Measurements from ENCODE around the gene SV2C. TPM values are rescaled to one million over a fixed set of nuclear protein-coding genes. Genes with fewer than 3 reads are reported as not detected.

Gene SV2C
- total RNA-seq, 1 experiment from 2014 or later: not detected

DNA sequence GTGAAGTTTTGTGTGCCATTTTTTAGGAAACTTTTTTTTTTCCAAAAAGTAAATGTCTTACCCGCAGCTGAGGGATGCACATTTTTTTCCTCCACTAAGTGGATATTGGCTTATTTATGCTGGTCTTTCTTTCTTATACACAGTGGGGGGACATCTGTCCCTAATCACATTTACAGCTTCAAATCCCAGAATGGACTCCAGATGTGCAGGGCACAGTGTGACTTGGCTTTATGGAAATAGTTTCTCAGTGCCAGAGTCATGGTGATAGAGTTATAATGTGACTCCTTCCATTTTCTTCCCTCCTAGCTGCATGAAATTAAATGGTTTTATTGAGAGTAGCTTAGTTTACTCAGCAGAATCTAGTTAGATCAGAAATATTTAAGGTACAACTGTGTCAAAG, 66.5 kb downstream of the SV2C start:
- no peaks in the 10 kb centered on the region for H3K36me3 Mint-ChIP-seq (ENCODE audit: insufficient read depth, unreplicated experiment)
- POLR2A ChIA-PET: no interaction called here
- H3K9me3 Mint-ChIP-seq (ENCODE audit: unreplicated experiment): no peaks in the 10 kb centered on the region
- no peaks in the 10 kb centered on the region for H3K4me1 Mint-ChIP-seq (ENCODE audit: insufficient read depth, unreplicated experiment)
- intact Hi-C loops (cut with micrococcal nuclease): no loop called here
- CTCF ChIA-PET: no interaction called here
- DNase-seq (ENCODE audit: unreplicated experiment): no peak
- H3K4me3 Mint-ChIP-seq (ENCODE audit: unreplicated experiment): no peak overlapping the region
- BruUV-seq (replicated peaks): no TSS peak
- TF ChIP-seq CTCF (IDR thresholded peaks at IDR 0.05; ENCODE audit: unreplicated experiment): no peak
- H3K27me3 Mint-ChIP-seq (ENCODE audit: insufficient read depth, unreplicated experiment): no peaks in the 10 kb centered on the region
- H3K27ac Mint-ChIP-seq (ENCODE audit: low read depth, unreplicated experiment): no peak overlapping the region

- H3K36me3 Mint-ChIP-seq (ENCODE audit: insufficient read depth, unreplicated experiment): no peaks in the 10 kb centered on the region
- H3K27me3 Mint-ChIP-seq (ENCODE audit: insufficient read depth, unreplicated experiment): peaks cover 16% of the 10 kb centered on the region
- H3K9me3 Mint-ChIP-seq (ENCODE audit: unreplicated experiment): no peaks in the 10 kb centered on the region
- ChIA-PET CTCF (interaction anchor here (1.2 to 1.8 kb wide), 2 partner anchors 16 to 23 kb away, joined by 4 to 5 read pairs; no protein-coding TSS in a partner anchor), POLR2A (no interaction called here)
- H3K4me1 Mint-ChIP-seq (ENCODE audit: insufficient read depth, unreplicated experiment): no peaks in the 10 kb centered on the region
- TF ChIP-seq CTCF (IDR thresholded peaks at IDR 0.05; ENCODE audit: unreplicated experiment): no peak
- H3K27ac Mint-ChIP-seq (ENCODE audit: low read depth, unreplicated experiment): no peak overlapping the region
- BruUV-seq (replicated peaks): no TSS peak
- intact Hi-C loops (cut with micrococcal nuclease): no loop called here
- no peak for DNase-seq (ENCODE audit: unreplicated experiment)
- H3K4me3 Mint-ChIP-seq (ENCODE audit: unreplicated experiment): no peak overlapping the region
Observed at GRCh38 chr5:76152161-76152560, 69.0 kb downstream of the SV2C start.

- no peak for TF ChIP-seq CTCF (IDR thresholded peaks at IDR 0.05; ENCODE audit: unreplicated experiment)
- H3K27ac Mint-ChIP-seq (ENCODE audit: low read depth, unreplicated experiment): no peak overlapping the region
- BruUV-seq (replicated peaks): no TSS peak
- H3K4me3 Mint-ChIP-seq (ENCODE audit: unreplicated experiment): no peak overlapping the region
- H3K4me1 Mint-ChIP-seq (ENCODE audit: insufficient read depth, unreplicated experiment): no peaks in the 10 kb centered on the region
- H3K36me3 Mint-ChIP-seq (ENCODE audit: insufficient read depth, unreplicated experiment): no peaks in the 10 kb centered on the region
- intact Hi-C loops (cut with micrococcal nuclease): no loop called here
- no peaks in the 10 kb centered on the region for H3K9me3 Mint-ChIP-seq (ENCODE audit: unreplicated experiment)
- DNase-seq (ENCODE audit: unreplicated experiment): no peak
- ChIA-PET POLR2A (no interaction called here), CTCF (interaction anchor here (0.6 to 1.8 kb wide), 2 partner anchors 22 to 101 kb away, joined by 5 read pairs; no protein-coding TSS in a partner anchor)
- H3K27me3 Mint-ChIP-seq (ENCODE audit: insufficient read depth, unreplicated experiment): peaks cover 17% of the 10 kb centered on the region
Observed at GRCh38 chr5:76152700-76153099, 69.5 kb downstream of the SV2C start.

- DNase-seq (ENCODE audit: unreplicated experiment): no peak
- Mint-ChIP-seq H3K27me3 (ENCODE audit: insufficient read depth, unreplicated experiment) (peaks cover 20% of the 10 kb centered on the region), H3K9me3 (ENCODE audit: unreplicated experiment) (no peaks in the 10 kb centered on the region), H3K4me1 (ENCODE audit: insufficient read depth, unreplicated experiment) (no peaks in the 10 kb centered on the region), H3K36me3 (ENCODE audit: insufficient read depth, unreplicated experiment) (no peaks in the 10 kb centered on the region), H3K27ac (ENCODE audit: low read depth, unreplicated experiment) (no peak overlapping the region), H3K4me3 (ENCODE audit: unreplicated experiment) (no peak overlapping the region)
- no TSS peak for BruUV-seq (replicated peaks)
- TF ChIP-seq CTCF (IDR thresholded peaks at IDR 0.05; ENCODE audit: unreplicated experiment): no peak
- CTCF ChIA-PET: interaction anchor here (0.6 to 1.8 kb wide), 3 partner anchors 11 to 101 kb away, joined by 3 to 5 read pairs (median 5); no protein-coding TSS in a partner anchor
- intact Hi-C loops (cut with micrococcal nuclease): no loop called here
- POLR2A ChIA-PET: no interaction called here
Observed at GRCh38 chr5:76153271-76153670, 70.1 kb downstream of the SV2C start.
